Esophagus muscularis mucosa (tissue), 4 donors: Measurements from ENCODE around the gene ZNF428. TPM values are rescaled to one million over a fixed set of nuclear protein-coding genes. Genes with fewer than 3 reads are reported as not detected.

Experiments
- DNase-seq: peaks from one replicate; pipeline ENCODE4 v3.0.0-alpha.2; 2017; ENCODE audit errors: extremely low spot score
- H3K27ac ChIP-seq, 4 donors: fragments of 200-600 bp; sonication (generic); replicated peaks in 1 of 4; 1 replicate in 3 of 4; 2 replicates in 1 of 4; pipeline ENCODE4 v1.5.1; 2016 to 2019; ENCODE audit warnings: mild to moderate bottlenecking in 1 of 4
- H3K27me3 ChIP-seq, 4 donors: fragments of 200-600 bp; sonication (generic); one replicate each; pipeline versions ENCODE4 v1.5.1 to v1.6.0; 2016 to 2019
- H3K36me3 ChIP-seq, 4 donors: fragments of 200-600 bp; sonication (generic); one replicate each; pipeline ENCODE4 v1.5.1; 2016 to 2019
- H3K4me1 ChIP-seq, 4 donors: fragments of 200-600 bp; sonication (generic); one replicate each; pipeline ENCODE4 v1.5.1; 2016 to 2019
- H3K4me3 ChIP-seq, 4 donors: fragments of 200-600 bp; sonication (generic); 1 replicate in 2 of 4; 2 replicates in 2 of 4; pipeline ENCODE4 v1.5.1; 2016 to 2019; ENCODE audit warnings: mild to moderate bottlenecking in 4 of 4, moderate library complexity in 1 of 4
- H3K9me3 ChIP-seq, 4 donors: fragments of 200-600 bp; sonication (generic); 1 replicate in 3 of 4; 2 replicates in 1 of 4; pipeline ENCODE4 v1.5.1; 2016 to 2019
- EP300 ChIP-seq: sonication (generic); formaldehyde crosslinking; IDR thresholded peaks from one replicate; pipeline ENCODE4 v1.6.1; 2017; ENCODE audit warnings: antibody characterized with exemption
- POLR2A ChIP-seq: fragments of 450-650 bp; IDR thresholded peaks from one replicate; pipeline ENCODE4 v1.6.1; 2017; ENCODE audit warnings: antibody characterized with exemption, moderate library complexity, mild to moderate bottlenecking, low read depth
- POLR2AphosphoS5 ChIP-seq, 2 donors: sonication (generic); formaldehyde crosslinking; IDR thresholded peaks; one replicate each; pipeline ENCODE4 v1.6.1; 2017; ENCODE audit warnings: antibody characterized with exemption in 2 of 2
- WGBS: methylation state at CpG from one replicate; pipeline ENCODE4 v1.1.5; 2018; 5-methylcytosine and 5-hydroxymethylcytosine counted together
- intact Hi-C: fragments of 100-400 bp; cut with DNase I; formaldehyde crosslinking; loops from one replicate; pipeline ENCODE4 v1.15.1; 2023
- total RNA-seq, 4 donors: library from RNA; depleted of rRNA; stranded (reverse); fragments of >200 nt; gene quantifications; one replicate each; pipeline versions ENCODE4 v1.1.0 to v1.2.1, GENCODE V29; 2016
- TF ChIP-seq, protein P1 (sequence below), 3 experiments: fragments of 200-600 bp in 2 of 3; fragments of 450-650 bp in 1 of 3; sonication (generic) in 2 of 3; IDR thresholded peaks; one replicate each; pipeline ENCODE4 v1.5.1; 2017 to 2019; ENCODE audit warnings: antibody characterized with exemption in 3 of 3, mild to moderate bottlenecking in 2 of 3, moderate library complexity in 1 of 3

The ZNF428 gene
- total RNA-seq, 4 donors from 2014 or later: 33.2 to 61.3 (median 47.8) TPM

DNA sequence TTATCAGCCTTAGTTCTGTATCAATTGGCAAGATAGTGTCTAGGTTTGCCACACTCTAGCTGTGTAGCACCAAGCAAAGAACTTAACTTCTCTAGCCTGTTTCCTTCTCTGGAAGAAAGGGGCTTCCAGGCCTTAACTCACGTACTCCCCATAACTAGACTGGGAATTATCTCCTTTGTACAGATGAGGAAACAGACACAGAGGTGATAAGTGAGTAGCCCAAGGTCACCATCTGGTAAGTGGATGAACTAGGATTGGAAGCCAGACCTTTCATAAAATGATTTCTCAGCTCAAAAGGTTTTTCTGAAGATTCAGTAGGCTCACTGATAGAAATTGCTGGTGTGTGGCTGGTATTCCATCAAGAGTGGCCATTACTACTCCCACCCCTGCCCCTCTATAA is 3.1 kb downstream of the ZNF428 start:
- intact Hi-C loops: loop anchor here (5.0 kb wide), 1 partner anchor 51 kb away; no protein-coding TSS in a partner anchor
- 82% methylated on average over 1 of the region's 1 CpG for WGBS
- TF ChIP-seq POLR2A (no peak), POLR2AphosphoS5 (IDR thresholded peaks at IDR 0.05) (no peak), EP300 (no peak)
- TF ChIP-seq, protein P1, sequence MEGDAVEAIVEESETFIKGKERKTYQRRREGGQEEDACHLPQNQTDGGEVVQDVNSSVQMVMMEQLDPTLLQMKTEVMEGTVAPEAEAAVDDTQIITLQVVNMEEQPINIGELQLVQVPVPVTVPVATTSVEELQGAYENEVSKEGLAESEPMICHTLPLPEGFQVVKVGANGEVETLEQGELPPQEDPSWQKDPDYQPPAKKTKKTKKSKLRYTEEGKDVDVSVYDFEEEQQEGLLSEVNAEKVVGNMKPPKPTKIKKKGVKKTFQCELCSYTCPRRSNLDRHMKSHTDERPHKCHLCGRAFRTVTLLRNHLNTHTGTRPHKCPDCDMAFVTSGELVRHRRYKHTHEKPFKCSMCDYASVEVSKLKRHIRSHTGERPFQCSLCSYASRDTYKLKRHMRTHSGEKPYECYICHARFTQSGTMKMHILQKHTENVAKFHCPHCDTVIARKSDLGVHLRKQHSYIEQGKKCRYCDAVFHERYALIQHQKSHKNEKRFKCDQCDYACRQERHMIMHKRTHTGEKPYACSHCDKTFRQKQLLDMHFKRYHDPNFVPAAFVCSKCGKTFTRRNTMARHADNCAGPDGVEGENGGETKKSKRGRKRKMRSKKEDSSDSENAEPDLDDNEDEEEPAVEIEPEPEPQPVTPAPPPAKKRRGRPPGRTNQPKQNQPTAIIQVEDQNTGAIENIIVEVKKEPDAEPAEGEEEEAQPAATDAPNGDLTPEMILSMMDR (IDR thresholded peaks at IDR 0.05): no peak
- Histone ChIP-seq H3K9me3 (no peaks in the 10 kb centered on the region), H3K36me3 (peaks cover 17 to 31% (median 30%) of the 10 kb centered on the region in 4 donors), H3K4me3 (no peak overlapping the region), H3K27ac (no peak overlapping the region), H3K4me1 (peaks cover 12 to 44% (median 22%) of the 10 kb centered on the region in 4 donors), H3K27me3 (no peaks in the 10 kb centered on the region)
- no peak for DNase-seq

DNA sequence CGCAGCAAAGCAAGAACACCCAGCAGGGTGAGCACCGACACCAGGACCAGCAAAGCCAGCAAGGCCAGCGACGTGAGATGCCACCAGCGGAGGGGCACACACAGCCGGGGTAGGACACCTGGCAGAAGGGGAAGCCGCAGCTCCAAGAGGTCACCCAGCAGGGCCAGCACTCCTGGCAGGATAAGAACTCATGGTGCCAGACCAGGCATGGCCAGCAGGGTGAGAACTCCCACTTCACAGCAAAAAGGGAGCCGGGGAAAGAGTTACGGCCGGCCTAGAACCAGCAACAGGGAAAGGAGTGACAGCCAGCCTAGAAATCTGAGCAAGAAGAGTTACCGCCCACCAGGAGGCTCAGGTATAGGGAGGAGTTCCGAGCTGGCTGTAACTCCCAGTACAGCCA is 7.1 kb downstream of the ZNF428 start:
- Histone ChIP-seq H3K36me3 (peaks cover 22 to 44% (median 40%) of the 10 kb centered on the region in 4 donors), H3K4me3 (no peak overlapping the region), H3K27ac (no peak overlapping the region), H3K4me1 (peaks cover 0 to 21% (median 4%) of the 10 kb centered on the region in 4 donors), H3K9me3 (no peaks in the 10 kb centered on the region), H3K27me3 (no peaks in the 10 kb centered on the region)
- TF ChIP-seq POLR2AphosphoS5 (IDR thresholded peaks at IDR 0.05): no peak
- TF ChIP-seq EP300: no peak
- TF ChIP-seq POLR2A: no peak
- TF ChIP-seq, protein P1 (IDR thresholded peaks at IDR 0.05): no peak
- DNase-seq: no peak
- WGBS: 95% methylated on average over 8 of the region's 12 CpGs
- intact Hi-C loops: no loop called here

DNA sequence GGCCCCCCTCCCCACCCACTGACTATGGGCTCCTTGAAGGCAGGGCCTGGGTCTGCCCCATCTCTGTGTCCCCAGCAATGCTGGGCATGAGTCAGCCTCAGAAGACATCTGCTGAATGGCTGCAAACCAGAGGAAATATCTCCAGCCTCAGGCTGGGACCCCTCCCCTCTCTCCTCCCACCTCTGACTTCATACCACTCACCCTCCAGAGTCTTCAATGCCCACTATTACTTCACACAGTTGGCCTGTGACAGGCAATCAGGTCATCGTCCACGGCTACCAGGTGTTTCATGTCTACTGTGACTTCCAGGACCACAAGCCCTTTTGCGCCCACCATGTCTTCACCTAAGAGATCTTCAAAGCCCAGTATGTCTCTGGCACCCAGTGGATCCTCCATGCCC is 7.6 kb downstream of the ZNF428 start, which contains the start of gene SRRM5:
SRRM5 (plus strand) TSS at position 301 of the 400 bp plus-strand sequence; CDS start at position 335, 34 bp downstream.
- no peak within 1 kb of the TSS for H3K27ac ChIP-seq
- no peak for DNase-seq
- no peaks in the 10 kb centered on the region for H3K27me3 ChIP-seq
- H3K9me3 ChIP-seq: no peaks in the 10 kb centered on the region
- intact Hi-C loops: no loop called here
- TF ChIP-seq, protein P1 (IDR thresholded peaks at IDR 0.05): no peak
- TF ChIP-seq POLR2A: no peak
- no peak for TF ChIP-seq EP300
- TF ChIP-seq POLR2AphosphoS5 (IDR thresholded peaks at IDR 0.05): no peak
- H3K4me3 ChIP-seq: no peak within 1 kb of the TSS
- 100% methylated on average over 3 of the region's 3 CpGs for WGBS
- H3K36me3 ChIP-seq: peaks cover 23 to 50% (median 45%) of the 10 kb centered on the region in 4 donors
- peaks cover 0 to 18% (median 4%) of the 10 kb centered on the region in 4 donors for H3K4me1 ChIP-seq

DNA sequence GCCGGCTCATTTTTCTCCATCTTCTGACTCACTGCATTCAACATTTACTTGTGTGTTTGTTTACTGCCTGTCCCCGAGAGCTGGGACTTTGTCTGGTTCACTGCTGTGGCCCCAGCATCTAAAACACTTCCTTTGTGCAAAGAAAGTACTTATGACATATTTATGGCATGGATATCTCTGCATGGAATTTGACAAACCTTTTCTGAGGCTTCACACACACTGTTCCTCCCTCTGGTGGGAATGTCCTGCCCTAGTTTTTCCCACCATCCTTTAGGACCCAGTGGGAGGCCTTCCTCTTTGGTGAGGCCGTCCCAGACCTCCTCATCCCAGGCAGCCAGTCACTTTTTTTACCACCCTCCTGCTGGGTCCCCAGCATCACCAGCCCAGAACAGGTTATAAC is 8.9 kb downstream of the ZNF428 start:
- Histone ChIP-seq H3K36me3 (peaks cover 23 to 60% (median 52%) of the 10 kb centered on the region in 4 donors), H3K27me3 (no peaks in the 10 kb centered on the region), H3K9me3 (no peaks in the 10 kb centered on the region), H3K4me3 (no peak overlapping the region), H3K27ac (no peak overlapping the region), H3K4me1 (peaks cover 0 to 18% (median 4%) of the 10 kb centered on the region in 4 donors)
- TF ChIP-seq, protein P1 (IDR thresholded peaks at IDR 0.05): no peak
- TF ChIP-seq POLR2AphosphoS5 (IDR thresholded peaks at IDR 0.05) (no peak), POLR2A (no peak), EP300 (no peak)
- 72% methylated on average over 3 of the region's 3 CpGs for WGBS
- intact Hi-C loops: no loop called here
- no peak for DNase-seq

DNA sequence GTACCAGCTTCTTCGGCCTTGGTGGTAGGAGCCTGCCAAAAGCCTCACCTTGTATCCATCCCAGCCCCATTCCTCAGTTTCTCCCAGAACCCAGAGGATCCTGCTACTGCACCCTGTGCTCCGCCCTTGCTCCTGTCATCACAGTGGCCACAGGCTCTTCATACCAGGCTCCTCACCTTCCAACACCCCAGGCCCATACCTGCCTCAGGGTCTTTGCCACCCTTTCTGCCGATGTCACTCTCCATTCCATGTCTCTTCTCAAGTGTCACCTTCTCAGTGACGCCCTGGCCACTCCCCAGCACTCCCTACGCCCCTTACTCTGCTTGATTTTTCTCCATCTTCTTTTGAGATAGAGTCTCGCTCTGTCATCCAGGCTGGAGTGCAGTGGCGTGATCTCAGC is 9.6 kb downstream of the ZNF428 start:
- intact Hi-C loops: no loop called here
- Histone ChIP-seq H3K4me3 (no peak overlapping the region), H3K27me3 (no peaks in the 10 kb centered on the region), H3K9me3 (no peaks in the 10 kb centered on the region), H3K27ac (no peak overlapping the region), H3K36me3 (peaks cover 23 to 60% (median 52%) of the 10 kb centered on the region in 4 donors), H3K4me1 (peaks cover 0 to 12% (median 2%) of the 10 kb centered on the region in 4 donors)
- TF ChIP-seq, protein P1 (IDR thresholded peaks at IDR 0.05): no peak
- no peak for TF ChIP-seq POLR2A
- no peak for TF ChIP-seq POLR2AphosphoS5 (IDR thresholded peaks at IDR 0.05)
- no peak for TF ChIP-seq EP300
- DNase-seq: no peak
- 75% methylated on average over 7 of the region's 7 CpGs for WGBS
